Measurements from ENCODE around the gene AFAP1L2. TPM values are rescaled to one million over a fixed set of nuclear protein-coding genes. Genes with fewer than 3 reads are reported as not detected.

The AFAP1L2 gene
- polyA plus RNA-seq, 1 donor from 2014 or later: 0.88 TPM

DNA sequence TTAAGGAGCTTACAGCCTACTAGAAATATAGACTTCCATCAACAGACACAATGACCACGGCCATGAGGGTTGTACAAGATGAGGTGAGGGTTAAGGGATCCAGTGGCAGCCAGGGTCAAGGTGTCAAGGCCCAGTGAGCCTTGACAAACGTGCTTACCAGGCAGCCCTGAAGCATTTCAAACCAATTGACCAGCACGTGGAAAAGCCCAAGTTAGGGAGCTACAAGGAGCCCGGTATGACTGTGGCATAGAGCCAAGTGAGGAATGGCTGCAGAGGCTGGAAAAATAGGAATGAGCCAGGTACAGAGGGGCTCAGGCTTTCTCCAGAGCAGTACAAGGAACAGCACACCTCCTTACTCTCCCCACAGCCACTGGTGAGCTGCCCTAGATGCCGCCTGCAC is 12.7 kb downstream of the AFAP1L2 start:
- H3K9me3 ChIP-seq (ENCODE audit: low read length): no peaks in the 10 kb centered on the region
- H3K36me3 ChIP-seq (ENCODE audit: insufficient read depth, low read length): no peaks in the 10 kb centered on the region
- H3K27me3 ChIP-seq (ENCODE audit: insufficient read depth, low read depth, low read length): no peaks in the 10 kb centered on the region
- no peak overlapping the region for H3K4me3 ChIP-seq (ENCODE audit: low read length)
- no peaks in the 10 kb centered on the region for H4K20me1 ChIP-seq (ENCODE audit: insufficient read depth)
- H3F3A ChIP-seq (ENCODE audit: insufficient read depth, low read length, poor library complexity, severe bottlenecking): no peaks in the 10 kb centered on the region
- no peaks in the 10 kb centered on the region for H3K9me2 ChIP-seq (ENCODE audit: insufficient read depth, low read length)
- no peak overlapping the region for H3K4me2 ChIP-seq (ENCODE audit: low read length)
- no peak overlapping the region for H2AFZ ChIP-seq (ENCODE audit: low read depth, low read length)
- no peak overlapping the region for H3K9ac ChIP-seq (ENCODE audit: low read length)
- no peak overlapping the region for H3K27ac ChIP-seq (ENCODE audit: low read length)
- TF ChIP-seq, protein P1, sequence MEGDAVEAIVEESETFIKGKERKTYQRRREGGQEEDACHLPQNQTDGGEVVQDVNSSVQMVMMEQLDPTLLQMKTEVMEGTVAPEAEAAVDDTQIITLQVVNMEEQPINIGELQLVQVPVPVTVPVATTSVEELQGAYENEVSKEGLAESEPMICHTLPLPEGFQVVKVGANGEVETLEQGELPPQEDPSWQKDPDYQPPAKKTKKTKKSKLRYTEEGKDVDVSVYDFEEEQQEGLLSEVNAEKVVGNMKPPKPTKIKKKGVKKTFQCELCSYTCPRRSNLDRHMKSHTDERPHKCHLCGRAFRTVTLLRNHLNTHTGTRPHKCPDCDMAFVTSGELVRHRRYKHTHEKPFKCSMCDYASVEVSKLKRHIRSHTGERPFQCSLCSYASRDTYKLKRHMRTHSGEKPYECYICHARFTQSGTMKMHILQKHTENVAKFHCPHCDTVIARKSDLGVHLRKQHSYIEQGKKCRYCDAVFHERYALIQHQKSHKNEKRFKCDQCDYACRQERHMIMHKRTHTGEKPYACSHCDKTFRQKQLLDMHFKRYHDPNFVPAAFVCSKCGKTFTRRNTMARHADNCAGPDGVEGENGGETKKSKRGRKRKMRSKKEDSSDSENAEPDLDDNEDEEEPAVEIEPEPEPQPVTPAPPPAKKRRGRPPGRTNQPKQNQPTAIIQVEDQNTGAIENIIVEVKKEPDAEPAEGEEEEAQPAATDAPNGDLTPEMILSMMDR (IDR thresholded peaks at IDR 0.05; ENCODE audit: poor library complexity, severe bottlenecking): no peak
- no peak for TF ChIP-seq REST (IDR thresholded peaks at IDR 0.05; ENCODE audit: borderline replicate concordance)
- no peak for TF ChIP-seq SMC3 (conservative IDR thresholded peaks at IDR 0.05; ENCODE audit: poor library complexity)
- no peak for TF ChIP-seq EP300 (conservative IDR thresholded peaks at IDR 0.05; ENCODE audit: poor library complexity, severe bottlenecking)
- TF ChIP-seq EZH2 (IDR thresholded peaks at IDR 0.05; ENCODE audit: borderline replicate concordance, insufficient read depth, low read length, poor library complexity, severe bottlenecking): no peak
- TF ChIP-seq MXI1 (conservative IDR thresholded peaks at IDR 0.05; ENCODE audit: poor library complexity, severe bottlenecking): no peak
- TF ChIP-seq TAF1 (IDR thresholded peaks at IDR 0.05; ENCODE audit: low read depth): no peak
- TF ChIP-seq RAD21 (conservative IDR thresholded peaks at IDR 0.05): no peak
- no peak for TF ChIP-seq POLR2AphosphoS5 (IDR thresholded peaks at IDR 0.05)
- H3K79me2 ChIP-seq (replicated peaks; ENCODE audit: insufficient read depth, low read length): no peaks in the 10 kb centered on the region

GRCh38 chr10:114389426-114389825 is 14.9 kb downstream of the AFAP1L2 start:
- Histone ChIP-seq H4K20me1 (ENCODE audit: insufficient read depth) (no peaks in the 10 kb centered on the region), H3K9me3 (ENCODE audit: low read length) (no peaks in the 10 kb centered on the region), H3K9ac (ENCODE audit: low read length) (no peak overlapping the region), H3K9me2 (ENCODE audit: insufficient read depth, low read length) (no peaks in the 10 kb centered on the region), H3K79me2 (replicated peaks; ENCODE audit: insufficient read depth, low read length) (no peaks in the 10 kb centered on the region), H3K36me3 (ENCODE audit: insufficient read depth, low read length) (no peaks in the 10 kb centered on the region), H3K27ac (ENCODE audit: low read length) (no peak overlapping the region), H3K4me2 (ENCODE audit: low read length) (no peak overlapping the region), H3F3A (ENCODE audit: insufficient read depth, low read length, poor library complexity, severe bottlenecking) (no peaks in the 10 kb centered on the region), H2AFZ (ENCODE audit: low read depth, low read length) (no peak overlapping the region), H3K4me3 (ENCODE audit: low read length) (no peak overlapping the region), H3K27me3 (ENCODE audit: insufficient read depth, low read depth, low read length) (no peaks in the 10 kb centered on the region)
- no peak for TF ChIP-seq REST (IDR thresholded peaks at IDR 0.05; ENCODE audit: borderline replicate concordance)
- TF ChIP-seq, protein P1 (IDR thresholded peaks at IDR 0.05; ENCODE audit: poor library complexity, severe bottlenecking): no peak
- no peak for TF ChIP-seq SMC3 (conservative IDR thresholded peaks at IDR 0.05; ENCODE audit: poor library complexity)
- TF ChIP-seq EZH2 (IDR thresholded peaks at IDR 0.05; ENCODE audit: borderline replicate concordance, insufficient read depth, low read length, poor library complexity, severe bottlenecking): no peak
- TF ChIP-seq TAF1 (IDR thresholded peaks at IDR 0.05; ENCODE audit: low read depth): no peak
- no peak for TF ChIP-seq EP300 (conservative IDR thresholded peaks at IDR 0.05; ENCODE audit: poor library complexity, severe bottlenecking)
- TF ChIP-seq MXI1 (conservative IDR thresholded peaks at IDR 0.05; ENCODE audit: poor library complexity, severe bottlenecking): no peak
- no peak for TF ChIP-seq RAD21 (conservative IDR thresholded peaks at IDR 0.05)
- no peak for TF ChIP-seq POLR2AphosphoS5 (IDR thresholded peaks at IDR 0.05)

Data from neural cell (in vitro differentiated cells).